ENCODE measurements around the gene TUBB1. TPM values are rescaled to one million over a fixed set of nuclear protein-coding genes. Genes with fewer than 3 reads are reported as not detected.

The TUBB1 gene
- total and polyA plus RNA-seq, 2 of the 4 experiments (the other 2 are of a cell fraction): not detected

DNA sequence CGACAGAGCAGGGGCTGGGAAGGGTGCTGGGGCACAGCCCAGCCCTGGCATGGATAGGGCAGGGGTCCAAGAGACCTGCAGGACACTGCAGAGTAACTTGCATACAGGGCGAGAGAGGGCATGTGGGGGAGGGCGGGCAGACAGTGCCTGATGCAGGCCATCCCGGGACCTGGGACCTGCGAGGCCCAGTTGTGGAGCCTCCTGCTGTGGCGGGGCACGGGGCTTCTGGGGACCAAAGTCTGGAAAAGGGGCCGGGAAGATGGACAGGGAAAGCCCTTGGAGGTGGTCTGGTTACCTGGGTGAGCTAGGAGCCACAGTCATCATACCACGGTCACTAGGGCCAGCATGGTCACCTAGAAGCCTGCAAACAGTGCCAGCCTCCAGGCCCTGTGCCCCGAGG is 412 bp upstream of the TUBB1 start:
- H2BK120ac ChIP-seq (ENCODE audit: low read depth, low read length): no peak overlapping the region
- POLR2A ChIA-PET (ENCODE audit: unreplicated experiment): no interaction called here
- H2BK5ac ChIP-seq (ENCODE audit: low read depth, low read length, poor library complexity, severe bottlenecking): no peak overlapping the region
- H3K9me1 ChIP-seq (ENCODE audit: insufficient read depth, low read length): peaks cover 19% of the 10 kb centered on the region
- H3K79me1 ChIP-seq (ENCODE audit: low read depth in 1 of 2, low read length in 2 of 2): peaks cover 0 to 23% of the 10 kb centered on the region in 2 experiments; a peak in 3 of 4 replicates
- in situ Hi-C loops (cut with MboI; ENCODE audit: low sequenced_read_pairs): no loop called here
- H3K9ac ChIP-seq (ENCODE audit: low read depth, low read length): no peak overlapping the region
- H4K8ac ChIP-seq (ENCODE audit: low read depth in 2 of 2, low read length in 2 of 2): no peak overlapping the region
- H3K23ac ChIP-seq (ENCODE audit: low read depth, low read length): no peak overlapping the region
- H3K9me3 ChIP-seq (ENCODE audit: control insufficient read depth, insufficient read depth, low read length): no peaks in the 10 kb centered on the region
- dilution Hi-C loops (cut with HindIII; ENCODE audit: low sequenced_read_pairs, unreplicated experiment): no loop called here
- H2AFZ ChIP-seq (replicated peaks; ENCODE audit: low read length, poor library complexity): no peak overlapping the region
- H2BK20ac ChIP-seq (ENCODE audit: low read depth, low read length): no peak overlapping the region
- peaks cover 10% of the 10 kb centered on the region for H3K36me3 ChIP-seq (ENCODE audit: control insufficient read depth, insufficient read depth, low read length)
- no peak overlapping the region for H3K4ac ChIP-seq (ENCODE audit: low read depth, low read length)
- no peak overlapping the region for H2AK9ac ChIP-seq (replicated peaks; ENCODE audit: low read depth, low read length, poor library complexity)
- no peak overlapping the region for H3K18ac ChIP-seq (ENCODE audit: low read depth, low read length)
- H4K91ac ChIP-seq (ENCODE audit: insufficient read depth, low read depth, low read length): no peak overlapping the region
- CTCF ChIA-PET: no interaction called here
- no peak overlapping the region for H3K4me2 ChIP-seq (ENCODE audit: low read depth, low read length)
- no peaks in the 10 kb centered on the region for H3K27me3 ChIP-seq (ENCODE audit: control insufficient read depth, insufficient read depth, low read length)
- no peak overlapping the region for H3K14ac ChIP-seq (replicated peaks; ENCODE audit: low read depth, low read length)
- no peak overlapping the region for H2BK15ac ChIP-seq (ENCODE audit: low read depth, low read length)
- DNase-seq (no peak), ATAC-seq (ENCODE audit: low read depth) (no peak)
- intact Hi-C loops (cut with micrococcal nuclease): no loop called here
- no peak overlapping the region for H2AK5ac ChIP-seq (ENCODE audit: low read depth, low read length)
- peaks cover 10% of the 10 kb centered on the region for H4K20me1 ChIP-seq (ENCODE audit: insufficient read depth, low read length)
- H3K4me1 ChIP-seq (ENCODE audit: control insufficient read depth, insufficient read depth, low read length): peaks cover 12% of the 10 kb centered on the region
- no peak overlapping the region for H4K5ac ChIP-seq (ENCODE audit: low read depth, low read length)
- no peak overlapping the region for H3K4me3 ChIP-seq (ENCODE audit: insufficient read depth, low read depth, low read length)
- BruUV-seq (replicated peaks): no TSS peak
- WGBS, 2 experiments (ENCODE audit: extremely low coverage in 2 of 2, insufficient read length in 1 of 2): 83% methylated on average over 3 of the region's 10 CpGs; no CpG with 5 or more reads in 1 of the 2 experiments
- no peak overlapping the region for H3K56ac ChIP-seq (ENCODE audit: extremely low read depth, insufficient read depth, low read length)
- TF ChIP-seq SMC3 (IDR thresholded peaks at IDR 0.05; ENCODE audit: low read depth, low read length) (no peak), MAZ (IDR thresholded peaks at IDR 0.05; ENCODE audit: borderline replicate concordance, low read depth, low read length) (no peak), CEBPB (IDR thresholded peaks at IDR 0.05; ENCODE audit: low read depth, low read length) (no peak)
- TF ChIP-seq, protein P1, sequence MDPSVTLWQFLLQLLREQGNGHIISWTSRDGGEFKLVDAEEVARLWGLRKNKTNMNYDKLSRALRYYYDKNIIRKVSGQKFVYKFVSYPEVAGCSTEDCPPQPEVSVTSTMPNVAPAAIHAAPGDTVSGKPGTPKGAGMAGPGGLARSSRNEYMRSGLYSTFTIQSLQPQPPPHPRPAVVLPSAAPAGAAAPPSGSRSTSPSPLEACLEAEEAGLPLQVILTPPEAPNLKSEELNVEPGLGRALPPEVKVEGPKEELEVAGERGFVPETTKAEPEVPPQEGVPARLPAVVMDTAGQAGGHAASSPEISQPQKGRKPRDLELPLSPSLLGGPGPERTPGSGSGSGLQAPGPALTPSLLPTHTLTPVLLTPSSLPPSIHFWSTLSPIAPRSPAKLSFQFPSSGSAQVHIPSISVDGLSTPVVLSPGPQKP (IDR thresholded peaks at IDR 0.05; ENCODE audit: borderline replicate concordance, low read depth, low read length): no peak
- no peak overlapping the region for H3K27ac ChIP-seq (ENCODE audit: insufficient read depth, low read length)

Measured in IMR-90 (cell line).